Activated CD4-positive, alpha-beta T cell treated with anti-CD3 and anti-CD28 coated beads, Interleukin-2, amount 10 ng/mL, durations not matched to agents 24 days and 14 days (primary cell): ENCODE data around the gene CNTFR. TPM values are rescaled to one million over a fixed set of nuclear protein-coding genes. Genes with fewer than 3 reads are reported as not detected.

Source experiments
- DNase-seq: peaks from one replicate; pipeline ENCODE4 v3.0.0; 2022
- H3K27ac Mint-ChIP-seq: one replicate; pipeline ENCODE4 v1.8.0; 2022; ENCODE audit warnings: mild to moderate bottlenecking, mixed read lengths
- H3K27me3 Mint-ChIP-seq: one replicate; pipeline ENCODE4 v1.8.0; 2022; ENCODE audit warnings: mixed read lengths
- H3K36me3 Mint-ChIP-seq: one replicate; pipeline ENCODE4 v1.8.0; 2022; ENCODE audit warnings: low read depth, mild to moderate bottlenecking, mixed read lengths
- H3K4me1 Mint-ChIP-seq: one replicate; pipeline ENCODE4 v1.8.0; 2021; ENCODE audit warnings: mixed read lengths
- H3K4me3 Mint-ChIP-seq: one replicate; pipeline ENCODE4 v1.8.0; 2022; ENCODE audit warnings: mild to moderate bottlenecking, moderate library complexity, mixed read lengths
- H3K9me3 Mint-ChIP-seq: one replicate; pipeline ENCODE4 v1.8.0; 2021; ENCODE audit warnings: mixed read lengths
- intact Hi-C: fragments of 100-400 bp; cut with micrococcal nuclease; formaldehyde crosslinking; loops from one replicate; pipeline ENCODE4 v1.15.1; 2023
- total RNA-seq: library from RNA; stranded (reverse); gene quantifications from 2 replicates; pipeline ENCODE4 v1.2.3, GENCODE V29; 2022

The CNTFR gene
- total RNA-seq, 1 donor from 2014 or later: not detected

GRCh38 chr9:34575862-34576596 is 13.5 kb downstream of the CNTFR start:
- Mint-ChIP-seq H3K27ac (no peak overlapping the region), H3K4me1 (peaks cover 8% of the 10 kb centered on the region), H3K4me3 (no peak overlapping the region), H3K27me3 (peaks cover 46% of the 10 kb centered on the region), H3K36me3 (no peaks in the 10 kb centered on the region), H3K9me3 (no peaks in the 10 kb centered on the region)
- no peak for DNase-seq
- intact Hi-C loops: no loop called here

DNA sequence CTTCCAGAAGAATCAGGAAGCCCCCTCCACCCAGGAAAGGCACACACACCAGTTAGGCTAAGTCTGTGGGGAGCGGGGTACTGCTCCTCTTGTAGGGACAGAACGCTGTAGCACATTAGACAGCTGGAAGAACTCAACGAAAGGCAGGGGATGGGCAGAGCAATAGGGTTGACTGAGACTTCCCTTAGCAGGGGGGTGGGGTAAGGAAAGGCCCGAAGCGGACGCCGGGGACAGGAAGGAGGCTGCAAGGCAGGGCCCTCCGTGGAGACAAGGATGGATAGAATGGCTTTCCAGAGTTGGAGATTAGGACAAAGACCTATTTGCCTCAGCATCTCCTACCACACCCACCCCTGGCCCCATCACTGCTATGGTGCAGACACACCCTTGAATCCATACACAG is 14.3 kb downstream of the CNTFR start:
- Mint-ChIP-seq H3K27me3 (peaks cover 38% of the 10 kb centered on the region), H3K9me3 (no peaks in the 10 kb centered on the region), H3K4me3 (no peak overlapping the region)

GRCh38 chr9:34574571-34574970 is 15.0 kb downstream of the CNTFR start:
- Mint-ChIP-seq H3K9me3 (no peaks in the 10 kb centered on the region), H3K27me3 (peaks cover 36% of the 10 kb centered on the region), H3K4me1 (peaks cover 8% of the 10 kb centered on the region), H3K36me3 (no peaks in the 10 kb centered on the region), H3K4me3 (no peak overlapping the region), H3K27ac (no peak overlapping the region)
- no peak for DNase-seq
- intact Hi-C loops: no loop called here

More for the DNA sequence above, 14.3 kb downstream of the CNTFR start:
- DNase-seq: no peak
- peaks cover 8% of the 10 kb centered on the region for H3K4me1 Mint-ChIP-seq
- H3K36me3 Mint-ChIP-seq: no peaks in the 10 kb centered on the region
- intact Hi-C loops: no loop called here
- no peak overlapping the region for H3K27ac Mint-ChIP-seq

GRCh38 chr9:34573599-34574325 is 15.8 kb downstream of the CNTFR start:
- H3K4me1 Mint-ChIP-seq: peaks cover 5% of the 10 kb centered on the region
- intact Hi-C loops: no loop called here

DNA sequence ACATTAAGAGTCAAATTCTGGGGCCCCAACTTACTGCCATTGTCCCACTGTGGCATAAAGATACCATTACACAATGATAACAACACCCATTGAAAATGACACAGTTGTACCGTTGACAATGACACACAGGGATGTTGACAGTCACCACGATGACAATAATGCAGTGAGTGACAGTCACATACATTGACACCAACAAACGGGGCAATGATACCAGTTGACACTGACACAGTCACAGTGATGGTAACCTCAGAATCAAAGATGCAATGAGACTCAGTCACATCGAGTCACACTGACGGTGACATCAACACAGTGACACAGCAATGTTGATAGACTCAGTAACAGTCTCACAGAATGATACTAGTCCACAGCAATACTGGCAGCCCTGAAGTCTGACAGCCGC is 16.9 kb downstream of the CNTFR start:
- no peak for DNase-seq
- Mint-ChIP-seq H3K27me3 (peaks cover 27% of the 10 kb centered on the region), H3K36me3 (no peaks in the 10 kb centered on the region), H3K4me3 (no peak overlapping the region), H3K4me1 (peaks cover 4% of the 10 kb centered on the region), H3K27ac (no peak overlapping the region), H3K9me3 (no peaks in the 10 kb centered on the region)
- intact Hi-C loops: no loop called here

More at GRCh38 chr9:34573599-34574325, 15.8 kb downstream of the CNTFR start:
- no peak for DNase-seq
- no peak overlapping the region for H3K4me3 Mint-ChIP-seq
- no peaks in the 10 kb centered on the region for H3K36me3 Mint-ChIP-seq
- H3K27me3 Mint-ChIP-seq: peaks cover 30% of the 10 kb centered on the region
- H3K9me3 Mint-ChIP-seq: no peaks in the 10 kb centered on the region
- no peak overlapping the region for H3K27ac Mint-ChIP-seq

DNA sequence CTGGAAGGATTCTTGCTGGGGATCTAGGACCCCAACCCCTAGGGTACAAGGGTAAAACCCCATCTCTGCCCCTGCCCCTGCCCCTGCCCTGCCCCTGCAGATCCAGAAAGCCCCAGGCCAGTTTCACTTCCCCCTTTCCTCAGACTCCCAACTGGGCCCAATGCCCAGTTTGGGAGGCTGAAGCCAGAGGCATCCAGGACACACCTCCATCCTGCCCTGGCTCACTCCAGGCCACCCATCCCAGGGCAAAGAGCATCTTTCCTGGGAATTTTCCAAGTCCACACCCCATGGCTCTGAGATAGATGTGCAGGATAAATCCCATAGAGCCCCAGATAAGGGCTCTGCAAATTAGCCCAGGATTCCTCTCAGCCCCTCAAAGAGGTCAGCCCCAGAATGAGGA is 17.4 kb downstream of the CNTFR start:
- no peaks in the 10 kb centered on the region for H3K36me3 Mint-ChIP-seq
- no peaks in the 10 kb centered on the region for H3K4me1 Mint-ChIP-seq
- peaks cover 22% of the 10 kb centered on the region for H3K27me3 Mint-ChIP-seq
- intact Hi-C loops: no loop called here
- H3K27ac Mint-ChIP-seq: no peak overlapping the region
- H3K9me3 Mint-ChIP-seq: no peaks in the 10 kb centered on the region
- H3K4me3 Mint-ChIP-seq: no peak overlapping the region
- DNase-seq: no peak

DNA sequence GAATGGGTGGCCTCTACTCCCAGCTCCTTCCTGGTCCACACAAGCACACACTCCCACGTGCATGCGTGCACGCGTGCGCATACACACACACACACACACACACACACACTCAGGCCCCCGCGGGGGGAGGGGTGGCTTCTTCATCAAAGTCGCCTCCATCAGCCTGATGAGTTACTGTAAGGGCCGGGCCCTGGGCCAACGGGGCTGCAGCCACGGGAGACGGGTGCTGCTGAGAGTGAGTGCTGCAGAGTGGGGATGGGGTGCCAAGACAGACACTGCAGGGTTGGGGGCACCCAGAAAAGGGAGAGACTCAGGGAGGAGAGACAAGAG is 18.1 kb downstream of the CNTFR start:
- Mint-ChIP-seq H3K9me3 (no peaks in the 10 kb centered on the region), H3K4me1 (no peaks in the 10 kb centered on the region), H3K27ac (no peak overlapping the region), H3K36me3 (no peaks in the 10 kb centered on the region), H3K27me3 (peaks cover 18% of the 10 kb centered on the region), H3K4me3 (no peak overlapping the region)
- no peak for DNase-seq
- intact Hi-C loops: no loop called here

- intact Hi-C loops: no loop called here
- no peak for DNase-seq
- no peaks in the 10 kb centered on the region for H3K4me1 Mint-ChIP-seq
- H3K9me3 Mint-ChIP-seq: no peaks in the 10 kb centered on the region
- H3K27me3 Mint-ChIP-seq: peaks cover 13% of the 10 kb centered on the region
- no peak overlapping the region for H3K27ac Mint-ChIP-seq
- no peaks in the 10 kb centered on the region for H3K36me3 Mint-ChIP-seq
- no peak overlapping the region for H3K4me3 Mint-ChIP-seq
These were observed 18.6 kb downstream of the CNTFR start for GRCh38 chr9:34570809-34571480.

GRCh38 chr9:34570376-34570775 is 19.1 kb downstream of the CNTFR start:
- H3K4me3 Mint-ChIP-seq: no peak overlapping the region
- no peaks in the 10 kb centered on the region for H3K36me3 Mint-ChIP-seq
- no peaks in the 10 kb centered on the region for H3K9me3 Mint-ChIP-seq
- peaks cover 10% of the 10 kb centered on the region for H3K27me3 Mint-ChIP-seq
- H3K4me1 Mint-ChIP-seq: no peaks in the 10 kb centered on the region
- no peak for DNase-seq
- intact Hi-C loops: no loop called here
- no peak overlapping the region for H3K27ac Mint-ChIP-seq

DNA sequence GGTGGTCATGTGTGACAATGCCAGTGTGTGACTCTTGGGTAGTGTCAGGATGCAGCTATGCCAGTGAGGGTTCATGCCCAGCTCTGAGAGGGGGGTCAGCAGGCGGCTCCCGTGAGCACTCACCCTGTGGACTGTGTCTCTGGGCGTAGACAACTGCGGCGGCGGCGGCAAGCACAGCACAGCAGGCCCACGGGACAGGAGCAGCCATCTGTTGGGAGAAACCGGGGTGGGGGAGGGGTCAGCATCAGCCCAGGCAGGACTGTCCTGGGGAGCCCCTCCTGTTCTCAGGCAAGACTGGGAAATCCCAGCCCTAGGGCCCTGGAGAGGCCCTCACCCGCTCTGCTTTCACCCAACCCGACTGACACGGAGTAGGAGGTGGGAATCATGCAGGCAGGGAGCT is 20.8 kb downstream of the CNTFR start:
- peaks cover 6% of the 10 kb centered on the region for H3K27me3 Mint-ChIP-seq
- intact Hi-C loops: no loop called here
- no peak overlapping the region for H3K27ac Mint-ChIP-seq
- H3K4me3 Mint-ChIP-seq: no peak overlapping the region
- H3K9me3 Mint-ChIP-seq: no peaks in the 10 kb centered on the region
- H3K4me1 Mint-ChIP-seq: no peaks in the 10 kb centered on the region
- DNase-seq: no peak
- no peaks in the 10 kb centered on the region for H3K36me3 Mint-ChIP-seq

GRCh38 chr9:34568133-34568532 is 21.4 kb downstream of the CNTFR start:
- Mint-ChIP-seq H3K36me3 (no peaks in the 10 kb centered on the region), H3K27me3 (peaks cover 6% of the 10 kb centered on the region), H3K27ac (no peak overlapping the region), H3K9me3 (no peaks in the 10 kb centered on the region), H3K4me3 (no peak overlapping the region), H3K4me1 (no peaks in the 10 kb centered on the region)
- intact Hi-C loops: no loop called here
- DNase-seq: no peak

DNA sequence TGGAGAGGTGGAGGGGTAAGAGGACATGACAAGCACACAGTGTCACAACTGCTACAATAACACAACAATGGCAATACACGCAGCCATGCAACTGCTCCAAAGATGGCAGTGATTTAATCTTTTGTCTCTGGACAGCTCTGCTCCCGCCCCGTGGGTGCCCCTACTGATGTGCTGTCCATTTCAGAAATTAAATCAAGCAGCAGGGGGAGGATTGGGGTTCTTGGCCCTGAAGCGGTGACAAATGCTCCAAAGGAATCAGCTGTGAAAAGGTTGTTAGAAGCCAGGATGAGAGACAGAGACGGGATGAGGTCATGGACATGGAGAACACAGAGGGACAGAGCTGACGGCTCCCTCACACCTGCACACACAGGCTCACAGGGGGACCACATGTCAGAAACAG is 22.6 kb downstream of the CNTFR start:
- H3K4me1 Mint-ChIP-seq: no peaks in the 10 kb centered on the region
- no peak for DNase-seq
- no peaks in the 10 kb centered on the region for H3K9me3 Mint-ChIP-seq
- peaks cover 9% of the 10 kb centered on the region for H3K27me3 Mint-ChIP-seq
- intact Hi-C loops: no loop called here
- H3K36me3 Mint-ChIP-seq: no peaks in the 10 kb centered on the region
- no peak overlapping the region for H3K4me3 Mint-ChIP-seq
- H3K27ac Mint-ChIP-seq: no peak overlapping the region

GRCh38 chr9:34566322-34566721 is 23.2 kb downstream of the CNTFR start:
- Mint-ChIP-seq H3K27me3 (peaks cover 9% of the 10 kb centered on the region), H3K36me3 (no peaks in the 10 kb centered on the region), H3K4me3 (no peak overlapping the region), H3K9me3 (no peaks in the 10 kb centered on the region), H3K4me1 (no peaks in the 10 kb centered on the region), H3K27ac (no peak overlapping the region)
- DNase-seq: no peak
- intact Hi-C loops: no loop called here

DNA sequence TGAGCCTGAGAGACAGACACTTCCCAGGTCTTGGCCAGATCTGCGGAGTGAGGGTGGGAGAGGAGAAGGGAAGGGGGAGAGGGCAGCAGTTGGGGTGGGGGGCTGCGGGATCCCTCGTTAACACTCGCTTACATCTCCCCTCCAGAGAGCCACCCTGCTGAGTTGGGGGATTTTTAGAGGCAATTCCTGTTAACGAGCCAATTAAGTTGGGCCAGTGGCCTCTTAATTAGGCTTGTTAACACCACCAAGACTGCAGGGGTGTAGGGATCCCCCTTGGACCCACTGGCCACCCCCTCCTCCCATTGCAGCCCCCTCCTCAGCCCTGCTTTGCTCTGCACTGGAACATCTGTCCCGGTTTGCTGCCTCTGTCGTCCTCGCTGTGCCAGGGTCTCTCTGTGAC is 23.7 kb downstream of the CNTFR start:
- Mint-ChIP-seq H3K4me3 (no peak overlapping the region), H3K36me3 (no peaks in the 10 kb centered on the region), H3K9me3 (no peaks in the 10 kb centered on the region), H3K4me1 (no peaks in the 10 kb centered on the region), H3K27me3 (peaks cover 11% of the 10 kb centered on the region), H3K27ac (no peak overlapping the region)
- intact Hi-C loops: no loop called here
- no peak for DNase-seq
